Suprapubic skin (tissue), 4 donors: Measurements from ENCODE around the gene CSMD2. TPM values are rescaled to one million over a fixed set of nuclear protein-coding genes. Genes with fewer than 3 reads are reported as not detected.

Experiments used
- DNase-seq, 2 donors: peaks; one replicate each; pipeline ENCODE4 v3.0.0-alpha.2; 2019; ENCODE audit warnings: low spot score in 2 of 2
- H3K27ac ChIP-seq: fragments of 200-600 bp; sonication (generic); one replicate; pipeline ENCODE4 v1.5.1; 2019
- H3K27me3 ChIP-seq: fragments of 200-600 bp; sonication (generic); one replicate; pipeline ENCODE4 v1.5.1; 2019
- H3K36me3 ChIP-seq: fragments of 200-600 bp; sonication (generic); one replicate; pipeline ENCODE4 v1.5.1; 2019
- H3K4me1 ChIP-seq: fragments of 200-600 bp; sonication (generic); one replicate; pipeline ENCODE4 v1.5.1; 2019
- H3K4me3 ChIP-seq: fragments of 200-600 bp; sonication (generic); one replicate; pipeline ENCODE4 v1.5.1; 2019; ENCODE audit warnings: mild to moderate bottlenecking
- H3K9me3 ChIP-seq: fragments of 200-600 bp; sonication (generic); one replicate; pipeline ENCODE4 v1.5.1; 2019
- EP300 ChIP-seq: sonication (generic); formaldehyde crosslinking; IDR thresholded peaks from one replicate; pipeline ENCODE4 v1.6.1; 2017; ENCODE audit warnings: antibody characterized with exemption
- POLR2A ChIP-seq, 2 donors: fragments of 450-650 bp; IDR thresholded peaks; one replicate each; pipeline ENCODE4 v1.6.1; 2017; ENCODE audit warnings: antibody characterized with exemption in 2 of 2, mild to moderate bottlenecking in 2 of 2, moderate library complexity in 2 of 2
- POLR2AphosphoS5 ChIP-seq, 3 donors: sonication (generic); formaldehyde crosslinking; IDR thresholded peaks; one replicate each; pipeline ENCODE4 v1.6.1; 2017; ENCODE audit warnings: antibody characterized with exemption in 3 of 3
- WGBS: methylation state at CpG from one replicate; pipeline ENCODE4 v1.1.5; 2018; 5-methylcytosine and 5-hydroxymethylcytosine counted together
- total RNA-seq, 4 donors: library from RNA; depleted of rRNA; stranded (reverse); fragments of >200 nt; gene quantifications; one replicate each; pipeline ENCODE4 v1.1.0, GENCODE V29; 2016
- TF ChIP-seq, protein P1 (sequence below), 2 donors: fragments of 200-600 bp in 1 of 2; fragments of 450-650 bp in 1 of 2; sonication (generic) in 1 of 2; IDR thresholded peaks; one replicate each; pipeline ENCODE4 v1.5.1; 2016 to 2019; ENCODE audit warnings: antibody characterized with exemption in 2 of 2, mild to moderate bottlenecking in 1 of 2, moderate library complexity in 1 of 2

Gene CSMD2
- total RNA-seq, 4 donors from 2014 or later: 0.08 to 0.55 (median 0.13) TPM

DNA sequence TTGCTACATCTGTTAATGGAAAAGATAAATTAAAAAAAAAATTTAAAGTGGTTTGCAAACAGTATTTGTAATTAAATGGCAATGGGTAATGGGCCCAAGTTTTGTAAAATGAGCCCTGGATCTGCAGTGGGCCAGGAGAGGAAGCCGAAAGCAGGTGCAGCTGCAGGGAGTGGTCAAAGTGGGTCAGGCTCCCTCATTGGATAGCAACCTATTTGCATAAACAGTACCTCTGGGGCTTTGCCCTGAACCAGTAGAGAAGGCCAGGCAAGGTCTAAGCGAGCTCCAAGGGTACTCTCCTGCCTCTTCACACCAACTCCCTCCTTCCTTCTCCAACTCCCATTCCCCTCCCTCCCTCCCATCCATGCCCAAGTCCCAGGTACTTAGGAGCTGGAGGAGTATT is 162.2 kb downstream of the CSMD2 start:
- Histone ChIP-seq H3K36me3 (no peaks in the 10 kb centered on the region), H3K27ac (no peak overlapping the region), H3K4me1 (no peaks in the 10 kb centered on the region), H3K4me3 (no peak overlapping the region), H3K27me3 (no peaks in the 10 kb centered on the region), H3K9me3 (no peaks in the 10 kb centered on the region)
- no peak for DNase-seq
- 58% methylated on average over 2 of the region's 2 CpGs for WGBS
- TF ChIP-seq POLR2AphosphoS5 (IDR thresholded peaks at IDR 0.05): no peak
- no peak for TF ChIP-seq EP300

DNA sequence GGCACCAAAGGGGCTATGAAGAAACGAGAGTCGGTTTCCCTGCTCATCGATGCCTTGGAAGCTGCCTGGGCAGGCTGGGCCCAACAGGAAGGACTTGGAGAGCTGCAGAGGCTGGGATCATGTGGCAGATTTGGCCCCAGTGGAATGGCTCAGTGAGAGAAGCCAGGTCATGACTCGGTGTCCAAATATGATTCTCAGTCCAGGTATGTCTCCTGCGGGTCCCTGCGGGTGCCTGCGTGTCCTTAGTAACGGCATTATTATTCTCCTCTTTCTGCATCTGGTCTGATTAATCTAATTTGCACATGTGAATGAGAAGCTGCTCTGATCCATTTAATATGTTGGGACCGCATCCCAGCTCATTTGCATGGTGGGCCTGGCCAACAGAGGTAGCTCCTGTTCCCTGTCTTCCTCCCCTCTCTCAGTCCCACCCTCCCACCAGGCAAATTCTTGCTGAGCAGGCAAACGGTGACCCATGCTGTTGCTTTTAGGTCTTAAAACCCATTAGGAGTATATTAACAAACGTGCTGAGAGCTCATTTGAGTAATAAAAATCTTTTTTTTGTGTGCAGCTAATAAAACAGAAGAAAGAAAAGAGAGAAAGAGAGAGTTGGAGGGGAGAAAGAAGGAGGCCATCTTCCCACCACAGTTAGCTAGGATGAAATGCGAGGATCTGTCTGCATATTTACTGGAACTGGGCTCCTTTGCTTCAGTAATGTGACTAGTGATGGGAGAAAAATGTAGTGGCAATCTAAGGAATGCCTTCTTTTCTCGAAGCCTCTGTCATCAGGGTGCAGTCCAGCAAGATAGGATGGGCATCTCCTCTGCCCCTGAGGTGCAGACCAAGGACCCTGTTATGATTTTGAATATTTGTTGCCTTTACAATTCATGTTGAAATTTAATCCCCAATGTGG is 167.6 kb downstream of the CSMD2 start:
- H3K4me3 ChIP-seq: no peak overlapping the region
- no peak for TF ChIP-seq EP300
- no peak for TF ChIP-seq POLR2AphosphoS5 (IDR thresholded peaks at IDR 0.05)
- TF ChIP-seq, protein P1, sequence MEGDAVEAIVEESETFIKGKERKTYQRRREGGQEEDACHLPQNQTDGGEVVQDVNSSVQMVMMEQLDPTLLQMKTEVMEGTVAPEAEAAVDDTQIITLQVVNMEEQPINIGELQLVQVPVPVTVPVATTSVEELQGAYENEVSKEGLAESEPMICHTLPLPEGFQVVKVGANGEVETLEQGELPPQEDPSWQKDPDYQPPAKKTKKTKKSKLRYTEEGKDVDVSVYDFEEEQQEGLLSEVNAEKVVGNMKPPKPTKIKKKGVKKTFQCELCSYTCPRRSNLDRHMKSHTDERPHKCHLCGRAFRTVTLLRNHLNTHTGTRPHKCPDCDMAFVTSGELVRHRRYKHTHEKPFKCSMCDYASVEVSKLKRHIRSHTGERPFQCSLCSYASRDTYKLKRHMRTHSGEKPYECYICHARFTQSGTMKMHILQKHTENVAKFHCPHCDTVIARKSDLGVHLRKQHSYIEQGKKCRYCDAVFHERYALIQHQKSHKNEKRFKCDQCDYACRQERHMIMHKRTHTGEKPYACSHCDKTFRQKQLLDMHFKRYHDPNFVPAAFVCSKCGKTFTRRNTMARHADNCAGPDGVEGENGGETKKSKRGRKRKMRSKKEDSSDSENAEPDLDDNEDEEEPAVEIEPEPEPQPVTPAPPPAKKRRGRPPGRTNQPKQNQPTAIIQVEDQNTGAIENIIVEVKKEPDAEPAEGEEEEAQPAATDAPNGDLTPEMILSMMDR (IDR thresholded peaks at IDR 0.05): no peak
- TF ChIP-seq POLR2A (IDR thresholded peaks at IDR 0.05): no peak
- no peaks in the 10 kb centered on the region for H3K27me3 ChIP-seq
- H3K4me1 ChIP-seq: no peaks in the 10 kb centered on the region
- peak in 1 of 2 donors; percentile 50 for DNase-seq
- WGBS: 45% methylated on average over 11 of the region's 13 CpGs
- no peaks in the 10 kb centered on the region for H3K36me3 ChIP-seq
- H3K9me3 ChIP-seq: no peaks in the 10 kb centered on the region
- no peak overlapping the region for H3K27ac ChIP-seq

DNA sequence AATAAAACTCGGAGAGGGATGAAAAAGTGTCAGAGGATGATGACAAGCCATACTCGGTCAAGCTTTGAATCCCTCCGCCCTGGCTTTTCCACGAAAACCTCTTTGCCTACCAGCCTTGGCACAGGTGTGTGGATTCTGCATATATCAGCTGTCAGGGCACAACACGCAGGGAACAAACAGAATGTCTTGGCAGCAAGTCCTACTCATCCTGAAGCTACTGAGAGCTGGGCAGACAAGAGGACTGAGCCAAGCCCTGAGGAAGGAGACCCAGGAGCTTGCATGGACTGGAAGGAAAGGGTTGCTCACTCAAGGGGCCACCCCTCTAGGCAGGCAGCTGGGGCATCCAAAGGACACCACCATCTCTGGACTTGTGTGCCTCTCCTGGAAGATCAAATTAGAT is 168.7 kb downstream of the CSMD2 start:
- H3K4me3 ChIP-seq: no peak overlapping the region
- TF ChIP-seq POLR2A (IDR thresholded peaks at IDR 0.05) (no peak), POLR2AphosphoS5 (IDR thresholded peaks at IDR 0.05) (no peak), EP300 (no peak)
- TF ChIP-seq, protein P1 (IDR thresholded peaks at IDR 0.05): no peak
- no peaks in the 10 kb centered on the region for H3K27me3 ChIP-seq
- H3K9me3 ChIP-seq: no peaks in the 10 kb centered on the region
- 57% methylated on average over 5 of the region's 5 CpGs for WGBS
- peak in 1 of 2 donors; percentile 32 for DNase-seq
- H3K36me3 ChIP-seq: no peaks in the 10 kb centered on the region
- H3K27ac ChIP-seq: no peak overlapping the region
- no peaks in the 10 kb centered on the region for H3K4me1 ChIP-seq

DNA sequence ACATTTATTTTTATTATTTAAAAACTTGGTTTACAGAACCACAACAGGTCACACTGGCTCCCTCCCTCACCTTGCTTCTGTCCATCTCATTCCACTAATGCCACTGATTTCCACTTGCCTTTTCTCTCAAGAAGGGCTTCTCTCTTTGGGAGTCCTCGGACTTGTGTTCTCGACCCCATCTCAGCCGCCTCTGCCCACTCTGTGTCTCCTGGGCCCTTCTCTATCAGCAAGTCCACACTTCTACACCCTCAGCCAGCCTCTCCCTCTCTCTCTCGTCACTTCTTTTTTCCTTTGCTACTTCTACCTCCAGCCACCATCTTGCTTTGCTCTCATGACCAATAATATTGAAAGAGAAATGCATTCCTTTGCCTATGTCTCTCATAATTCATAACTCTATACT is 171.7 kb downstream of the CSMD2 start:
- 92% methylated on average over 4 of the region's 4 CpGs for WGBS
- H3K27me3 ChIP-seq: peaks cover 3% of the 10 kb centered on the region
- H3K4me1 ChIP-seq: no peaks in the 10 kb centered on the region
- H3K36me3 ChIP-seq: no peaks in the 10 kb centered on the region
- no peak overlapping the region for H3K4me3 ChIP-seq
- no peak overlapping the region for H3K27ac ChIP-seq
- no peaks in the 10 kb centered on the region for H3K9me3 ChIP-seq
- TF ChIP-seq POLR2AphosphoS5 (IDR thresholded peaks at IDR 0.05): no peak
- TF ChIP-seq EP300: no peak
- no peak for TF ChIP-seq POLR2A (IDR thresholded peaks at IDR 0.05)
- TF ChIP-seq, protein P1 (IDR thresholded peaks at IDR 0.05): no peak
- peak in 1 of 2 donors; percentile 12 for DNase-seq

DNA sequence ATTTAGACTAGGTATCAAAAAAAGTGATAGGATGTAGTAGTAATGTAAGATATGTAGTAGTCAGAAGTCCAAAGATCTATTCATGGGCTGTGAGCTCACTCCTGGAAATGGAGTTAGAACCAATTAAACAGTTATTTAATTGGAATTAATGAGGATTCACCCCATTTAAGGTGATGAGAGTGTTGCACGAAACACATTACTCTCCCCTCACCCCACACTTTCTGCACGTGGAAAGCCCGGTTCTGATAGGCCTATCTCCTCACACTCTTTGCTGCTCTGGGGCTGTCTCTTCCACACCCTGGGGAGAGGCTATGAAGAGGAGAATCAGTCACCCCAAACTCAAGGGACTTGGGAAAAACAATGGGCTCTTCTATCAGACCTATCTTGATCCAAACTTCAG is 174.7 kb downstream of the CSMD2 start:
- WGBS: 67% methylated on average over 3 of the region's 3 CpGs

More for the DNA sequence above, 174.7 kb downstream of the CSMD2 start:
- Histone ChIP-seq H3K4me3 (no peak overlapping the region), H3K36me3 (no peaks in the 10 kb centered on the region), H3K27me3 (peaks cover 5% of the 10 kb centered on the region), H3K27ac (no peak overlapping the region), H3K9me3 (no peaks in the 10 kb centered on the region), H3K4me1 (peaks cover 6% of the 10 kb centered on the region)
- no peak for DNase-seq
- TF ChIP-seq, protein P1 (IDR thresholded peaks at IDR 0.05): no peak
- TF ChIP-seq POLR2A (IDR thresholded peaks at IDR 0.05) (no peak), EP300 (no peak), POLR2AphosphoS5 (IDR thresholded peaks at IDR 0.05) (no peak)
